Right lobe of liver (tissue), 6 donors: Measurements from ENCODE around the gene BCAP29. TPM values are rescaled to one million over a fixed set of nuclear protein-coding genes. Genes with fewer than 3 reads are reported as not detected.

Experiments used
- ATAC-seq, 4 donors: fragments of 200-7000 bp; cut with Tn5 transposase; one replicate each; pipeline ENCODE4 v1.9.1; 2020; ENCODE audit warnings: mild to moderate bottlenecking in 4 of 4, moderate library complexity in 4 of 4
- DNase-seq, 3 donors: peaks; one replicate each; pipeline ENCODE4 v3.0.0-alpha.2; 2020
- H3K27ac ChIP-seq, 3 donors: fragments of 200-600 bp; one replicate each; pipeline ENCODE4 v1.8.0; 2022
- H3K27me3 ChIP-seq, 2 donors: fragments of 200-600 bp; one replicate each; pipeline ENCODE4 v1.8.0; 2022
- H3K36me3 ChIP-seq, 4 donors: fragments of 200-600 bp; sonication (generic) in 1 of 4; one replicate each; pipeline versions ENCODE4 v1.5.1 to v1.8.0; 2017 to 2022; ENCODE audit warnings: control low read depth in 1 of 4
- H3K4me1 ChIP-seq, 4 donors: fragments of 200-600 bp; sonication (generic) in 1 of 4; one replicate each; pipeline versions ENCODE4 v1.5.1 to v1.8.0; 2017 to 2022; ENCODE audit warnings: control low read depth in 1 of 4
- H3K4me3 ChIP-seq, 3 donors: fragments of 200-600 bp; one replicate each; pipeline ENCODE4 v1.8.0; 2022
- H3K9me3 ChIP-seq, 4 donors: fragments of 200-600 bp; sonication (generic) in 1 of 4; one replicate each; pipeline versions ENCODE4 v1.5.1 to v1.8.0; 2017 to 2022; ENCODE audit warnings: control low read depth in 1 of 4
- POLR2A ChIP-seq: fragments of 450-650 bp; IDR thresholded peaks from one replicate; pipeline ENCODE4 v1.6.1; 2017; ENCODE audit warnings: antibody characterized with exemption, mild to moderate bottlenecking
- WGBS: methylation state at CpG from one replicate; pipeline ENCODE4 v1.1.6; 2018; ENCODE audit warnings: low coverage, low lambda C conversion rate; ENCODE audit not compliant: insufficient coverage; ENCODE audit errors: missing lambda C conversion rate; 5-methylcytosine and 5-hydroxymethylcytosine counted together
- intact Hi-C, 2 donors: fragments of 100-400 bp; cut with DNase I; formaldehyde crosslinking; loops; one replicate each; pipeline versions ENCODE4 v1.11.2 to v1.14.1; 2022
- total RNA-seq, 6 experiments: library from RNA; depleted of rRNA in 2 of 6; stranded (reverse); fragments of >200 nt in 2 of 6; fragmentation: NEBNext Ultra II Directional in 3 of 6; extraction: Animal tissue kit (Norgen Biotek cat#: 25700) in 3 of 6; gene quantifications; one replicate each; pipeline versions ENCODE4 v1.1.0 to v1.2.4, GENCODE V29; 2016 to 2023
- TF ChIP-seq, protein P1 (sequence below), 4 donors: fragments of 200-600 bp in 3 of 4; fragments of 450-650 bp in 1 of 4; IDR thresholded peaks; one replicate each; pipeline versions ENCODE4 v1.5.1 to v1.8.0; 2016 to 2022; ENCODE audit warnings: antibody characterized with exemption in 4 of 4, mild to moderate bottlenecking in 2 of 4
- donor health status: DM: no; HTN: yes; CAD: no.
- donor health status: DM: no; HTN: no; CAD: no.
- donor health status: DM: no; HTN: no; CAD: no.
- donor health status: DM: no; HTN: yes; CAD: no.
- donor health status: DM: no; HTN: yes; CAD: no.

BCAP29 gene
- total RNA-seq, 6 experiments from 2014 or later, result 26.2 to 59.5 (median 31.0) TPM

DNA sequence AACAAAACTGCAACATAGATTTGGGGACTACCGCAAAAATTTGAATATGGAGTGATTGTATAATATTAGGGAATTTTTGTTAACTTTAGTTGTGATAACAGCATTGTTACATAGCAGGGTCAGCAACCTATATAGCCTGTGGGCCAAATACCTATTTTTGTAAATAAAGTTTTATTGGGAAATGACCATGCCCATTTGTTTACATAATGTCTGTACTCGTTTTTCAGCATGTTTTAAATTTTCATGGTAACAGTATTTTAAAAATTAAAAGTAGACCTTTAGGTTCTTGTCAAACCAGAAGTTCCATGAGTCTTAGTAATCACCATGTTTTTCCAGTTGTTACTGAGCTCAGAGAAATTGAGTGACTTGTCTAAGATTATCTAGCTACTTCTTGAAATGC, 4.7 kb downstream of the BCAP29 start:
- H3K4me1 ChIP-seq, result peaks cover 0 to 16% (median 0%) of the 10 kb centered on the region in 4 donors
- no peak overlapping the region for H3K27ac ChIP-seq
- WGBS, result 84% methylated on average over 2 of the region's 2 CpGs
- no peak overlapping the region for H3K4me3 ChIP-seq
- H3K36me3 ChIP-seq, result no peaks in the 10 kb centered on the region
- no peak for ATAC-seq
- H3K9me3 ChIP-seq, result no peaks in the 10 kb centered on the region
- TF ChIP-seq, protein P1, sequence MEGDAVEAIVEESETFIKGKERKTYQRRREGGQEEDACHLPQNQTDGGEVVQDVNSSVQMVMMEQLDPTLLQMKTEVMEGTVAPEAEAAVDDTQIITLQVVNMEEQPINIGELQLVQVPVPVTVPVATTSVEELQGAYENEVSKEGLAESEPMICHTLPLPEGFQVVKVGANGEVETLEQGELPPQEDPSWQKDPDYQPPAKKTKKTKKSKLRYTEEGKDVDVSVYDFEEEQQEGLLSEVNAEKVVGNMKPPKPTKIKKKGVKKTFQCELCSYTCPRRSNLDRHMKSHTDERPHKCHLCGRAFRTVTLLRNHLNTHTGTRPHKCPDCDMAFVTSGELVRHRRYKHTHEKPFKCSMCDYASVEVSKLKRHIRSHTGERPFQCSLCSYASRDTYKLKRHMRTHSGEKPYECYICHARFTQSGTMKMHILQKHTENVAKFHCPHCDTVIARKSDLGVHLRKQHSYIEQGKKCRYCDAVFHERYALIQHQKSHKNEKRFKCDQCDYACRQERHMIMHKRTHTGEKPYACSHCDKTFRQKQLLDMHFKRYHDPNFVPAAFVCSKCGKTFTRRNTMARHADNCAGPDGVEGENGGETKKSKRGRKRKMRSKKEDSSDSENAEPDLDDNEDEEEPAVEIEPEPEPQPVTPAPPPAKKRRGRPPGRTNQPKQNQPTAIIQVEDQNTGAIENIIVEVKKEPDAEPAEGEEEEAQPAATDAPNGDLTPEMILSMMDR (IDR thresholded peaks at IDR 0.05), result no peak
- TF ChIP-seq POLR2A, result no peak
- no peaks in the 10 kb centered on the region for H3K27me3 ChIP-seq
- no peak for DNase-seq
- intact Hi-C loops, result no loop called here

DNA sequence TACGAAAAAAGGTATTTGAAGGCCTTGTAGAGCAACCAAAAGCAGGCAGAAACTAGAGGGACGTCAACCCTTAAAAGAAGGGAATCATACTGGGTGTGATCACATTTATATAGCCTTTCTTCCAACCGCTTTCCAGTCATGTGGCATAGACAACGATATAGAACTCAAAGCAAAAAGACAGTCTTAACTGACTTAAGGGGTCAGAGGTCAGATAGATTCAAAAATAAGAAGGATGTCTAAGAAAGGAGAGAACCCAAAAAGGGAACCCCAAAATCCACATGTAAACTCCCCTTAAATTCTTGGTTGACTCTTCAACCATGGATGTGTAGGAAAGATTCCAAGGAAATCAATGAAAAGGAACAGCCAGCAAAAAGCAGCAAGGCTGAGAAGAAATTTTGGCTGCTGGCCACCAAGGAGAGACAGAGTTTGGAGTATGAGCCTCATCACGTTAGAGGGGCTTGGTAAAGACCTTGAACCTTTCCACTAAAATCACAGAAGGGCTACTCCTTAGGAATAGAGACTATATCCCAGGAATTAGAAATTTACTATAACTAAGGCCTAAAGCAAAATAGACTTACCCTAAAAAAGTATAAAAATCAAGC, 8.6 kb downstream of the BCAP29 start:
- no peak overlapping the region for H3K4me3 ChIP-seq
- WGBS, result 96% methylated on average over 2 of the region's 5 CpGs
- no peaks in the 10 kb centered on the region for H3K9me3 ChIP-seq
- no peaks in the 10 kb centered on the region for H3K4me1 ChIP-seq
- intact Hi-C loops, result no loop called here
- H3K27ac ChIP-seq, result no peak overlapping the region
- no peaks in the 10 kb centered on the region for H3K36me3 ChIP-seq
- no peaks in the 10 kb centered on the region for H3K27me3 ChIP-seq
- TF ChIP-seq, protein P1 (IDR thresholded peaks at IDR 0.05), result no peak
- TF ChIP-seq POLR2A, result no peak
- ATAC-seq, result no peak
- no peak for DNase-seq

DNA sequence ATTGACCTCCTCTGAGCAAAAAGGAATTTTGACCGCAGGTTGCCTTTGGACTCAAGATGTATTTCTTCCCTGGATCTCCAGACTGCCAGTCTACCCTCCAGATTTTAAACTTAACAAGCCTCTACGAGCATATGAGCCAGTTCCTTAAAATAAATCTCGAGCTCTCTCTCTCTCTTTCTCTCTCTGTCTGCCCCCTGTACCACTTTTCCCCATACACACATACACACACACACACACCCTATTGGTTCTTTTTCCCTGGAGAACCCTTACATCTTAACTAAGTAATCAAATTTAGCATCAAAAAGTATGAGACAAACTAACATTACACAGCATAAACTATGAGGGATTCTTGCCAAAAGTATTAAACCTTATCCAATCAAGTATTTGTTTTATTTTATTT, 11.4 kb downstream of the BCAP29 start:
- intact Hi-C loops, result no loop called here
- Histone ChIP-seq H3K4me1 (no peaks in the 10 kb centered on the region), H3K4me3 (no peak overlapping the region), H3K27ac (no peak overlapping the region), H3K9me3 (no peaks in the 10 kb centered on the region), H3K36me3 (peaks cover 0 to 17% (median 0%) of the 10 kb centered on the region in 4 donors), H3K27me3 (no peaks in the 10 kb centered on the region)
- no peak for TF ChIP-seq POLR2A
- TF ChIP-seq, protein P1 (IDR thresholded peaks at IDR 0.05), result no peak
- DNase-seq (no peak), ATAC-seq (no peak)
- 92% methylated on average over 3 of the region's 3 CpGs for WGBS

DNA sequence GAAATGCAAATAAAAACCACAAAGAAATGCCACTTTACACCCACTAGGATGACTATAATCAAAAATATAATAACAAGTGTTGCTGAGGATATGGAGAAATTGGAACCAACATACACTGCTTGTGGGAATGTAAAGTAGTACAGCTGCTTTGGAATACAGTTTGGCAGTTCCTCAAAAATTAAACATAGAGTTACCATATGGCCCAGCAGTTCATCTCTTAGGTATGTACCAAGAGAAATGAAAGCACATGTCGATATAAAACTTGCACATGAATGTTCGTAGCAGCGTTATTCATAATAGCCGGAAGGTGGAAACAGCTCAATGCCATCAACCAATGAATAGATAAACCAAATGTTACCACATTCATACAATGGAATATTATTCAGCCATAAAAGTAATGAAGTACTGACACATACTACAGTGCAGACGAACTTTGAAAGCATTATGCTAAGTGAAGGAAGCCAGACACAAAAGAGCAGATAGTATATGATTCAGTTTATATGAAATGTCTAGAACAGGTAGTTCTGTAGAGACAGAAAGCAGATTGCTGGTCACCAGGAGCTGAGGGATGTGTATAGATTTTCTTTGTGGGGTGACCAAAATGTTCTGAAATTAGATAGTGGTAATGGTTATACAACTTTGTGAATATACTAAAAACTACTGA, 12.4 kb downstream of the BCAP29 start:
- Histone ChIP-seq H3K36me3 (peaks cover 0 to 17% (median 0%) of the 10 kb centered on the region in 4 donors), H3K4me1 (no peaks in the 10 kb centered on the region), H3K27ac (no peak overlapping the region), H3K27me3 (no peaks in the 10 kb centered on the region), H3K9me3 (no peaks in the 10 kb centered on the region), H3K4me3 (no peak overlapping the region)
- no peak for ATAC-seq
- no peak for TF ChIP-seq POLR2A
- TF ChIP-seq, protein P1 (IDR thresholded peaks at IDR 0.05), result no peak
- intact Hi-C loops, result no loop called here
- WGBS, result 95% methylated on average over 5 of the region's 5 CpGs
- DNase-seq, result no peak
